Measurements from ENCODE around the gene TTLL4. TPM values are rescaled to one million over a fixed set of nuclear protein-coding genes. Genes with fewer than 3 reads are reported as not detected.

The TTLL4 gene
- total RNA-seq, 4 donors from 2014 or later, result 5.7 to 19.2 (median 12.5) TPM

DNA sequence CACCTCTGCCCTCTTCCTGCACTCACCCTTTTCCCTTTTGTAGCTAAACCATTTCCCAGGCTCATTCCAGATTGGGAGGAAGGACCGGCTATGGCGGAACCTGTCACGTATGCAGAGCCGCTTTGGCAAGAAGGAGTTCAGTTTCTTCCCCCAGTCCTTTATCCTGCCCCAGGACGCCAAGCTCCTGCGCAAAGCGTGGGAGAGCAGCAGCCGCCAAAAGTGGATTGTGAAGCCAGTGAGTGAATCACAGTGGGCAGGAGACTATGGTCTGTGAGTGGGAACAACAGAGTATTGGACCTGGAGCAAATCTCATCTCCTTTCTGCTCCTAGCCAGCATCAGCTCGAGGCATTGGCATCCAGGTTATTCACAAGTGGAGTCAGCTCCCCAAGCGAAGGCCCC, 36.3 kb downstream of the TTLL4 start:
- no peak overlapping the region for H3K4me3 ChIP-seq (replicated peaks in 1 of 3)
- 94 to 96% methylated on average over 9 to 10 of the region's 10 CpGs for whole genome bisulfite sequencing, 2 donors
- H3K4me1 ChIP-seq, result no peaks in the 10 kb centered on the region
- H3K9me3 ChIP-seq, result no peaks in the 10 kb centered on the region
- H3K36me3 ChIP-seq, result peaks cover 24 to 49% of the 10 kb centered on the region in 2 donors
- H3K27ac ChIP-seq, result no peak overlapping the region
- no peaks in the 10 kb centered on the region for H3K27me3 ChIP-seq
- TF ChIP-seq, protein P1, sequence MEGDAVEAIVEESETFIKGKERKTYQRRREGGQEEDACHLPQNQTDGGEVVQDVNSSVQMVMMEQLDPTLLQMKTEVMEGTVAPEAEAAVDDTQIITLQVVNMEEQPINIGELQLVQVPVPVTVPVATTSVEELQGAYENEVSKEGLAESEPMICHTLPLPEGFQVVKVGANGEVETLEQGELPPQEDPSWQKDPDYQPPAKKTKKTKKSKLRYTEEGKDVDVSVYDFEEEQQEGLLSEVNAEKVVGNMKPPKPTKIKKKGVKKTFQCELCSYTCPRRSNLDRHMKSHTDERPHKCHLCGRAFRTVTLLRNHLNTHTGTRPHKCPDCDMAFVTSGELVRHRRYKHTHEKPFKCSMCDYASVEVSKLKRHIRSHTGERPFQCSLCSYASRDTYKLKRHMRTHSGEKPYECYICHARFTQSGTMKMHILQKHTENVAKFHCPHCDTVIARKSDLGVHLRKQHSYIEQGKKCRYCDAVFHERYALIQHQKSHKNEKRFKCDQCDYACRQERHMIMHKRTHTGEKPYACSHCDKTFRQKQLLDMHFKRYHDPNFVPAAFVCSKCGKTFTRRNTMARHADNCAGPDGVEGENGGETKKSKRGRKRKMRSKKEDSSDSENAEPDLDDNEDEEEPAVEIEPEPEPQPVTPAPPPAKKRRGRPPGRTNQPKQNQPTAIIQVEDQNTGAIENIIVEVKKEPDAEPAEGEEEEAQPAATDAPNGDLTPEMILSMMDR (IDR thresholded peaks at IDR 0.05), result no peak
- no peak for TF ChIP-seq POLR2A (IDR thresholded peaks at IDR 0.05)
- intact Hi-C loops (cut with DNase I), result no loop called here
- no peak for DNase-seq

DNA sequence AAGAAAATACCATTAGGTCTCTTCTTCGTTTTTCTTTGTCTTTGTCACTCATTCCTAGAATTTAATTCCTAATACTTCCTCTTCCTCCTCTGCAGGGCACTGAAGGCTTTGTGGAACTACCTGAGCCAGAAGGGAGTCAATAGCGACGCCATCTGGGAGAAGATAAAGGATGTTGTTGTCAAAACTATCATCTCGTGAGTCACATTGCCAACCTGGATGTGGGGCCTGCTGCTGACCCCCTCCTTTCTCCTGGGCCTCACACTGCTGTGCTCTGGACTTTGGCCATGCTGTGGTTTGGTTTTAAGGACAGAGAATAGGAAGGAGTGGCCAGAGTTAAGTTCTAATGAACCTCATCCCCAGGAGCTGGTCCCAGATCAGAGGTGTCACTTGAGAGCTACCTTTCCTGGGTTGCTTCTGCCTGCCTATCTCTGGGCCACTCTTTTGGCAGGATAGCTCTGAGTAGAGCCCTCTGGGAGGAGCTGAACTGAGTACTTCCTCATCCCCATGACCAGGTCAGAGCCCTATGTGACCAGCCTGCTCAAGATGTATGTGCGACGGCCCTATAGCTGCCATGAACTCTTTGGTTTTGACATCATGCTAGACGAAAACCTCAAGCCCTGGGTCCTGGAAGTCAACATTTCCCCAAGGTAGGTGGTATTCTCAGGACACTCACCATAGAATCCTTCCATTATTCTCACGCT, 38.3 kb downstream of the TTLL4 start:
- intact Hi-C loops (cut with DNase I), result no loop called here
- TF ChIP-seq POLR2A (IDR thresholded peaks at IDR 0.05), result no peak
- TF ChIP-seq, protein P1 (IDR thresholded peaks at IDR 0.05), result no peak
- 91 to 96% methylated on average over 8 of the region's 8 CpGs for WGBS, 2 donors
- H3K27me3 ChIP-seq, result no peaks in the 10 kb centered on the region
- no peaks in the 10 kb centered on the region for H3K9me3 ChIP-seq
- H3K36me3 ChIP-seq, result peaks cover 43 to 69% of the 10 kb centered on the region in 2 donors
- H3K27ac ChIP-seq, result no peak overlapping the region
- no peak for DNase-seq
- no peak overlapping the region for H3K4me3 ChIP-seq (replicated peaks in 1 of 3)
- H3K4me1 ChIP-seq, result no peaks in the 10 kb centered on the region

DNA sequence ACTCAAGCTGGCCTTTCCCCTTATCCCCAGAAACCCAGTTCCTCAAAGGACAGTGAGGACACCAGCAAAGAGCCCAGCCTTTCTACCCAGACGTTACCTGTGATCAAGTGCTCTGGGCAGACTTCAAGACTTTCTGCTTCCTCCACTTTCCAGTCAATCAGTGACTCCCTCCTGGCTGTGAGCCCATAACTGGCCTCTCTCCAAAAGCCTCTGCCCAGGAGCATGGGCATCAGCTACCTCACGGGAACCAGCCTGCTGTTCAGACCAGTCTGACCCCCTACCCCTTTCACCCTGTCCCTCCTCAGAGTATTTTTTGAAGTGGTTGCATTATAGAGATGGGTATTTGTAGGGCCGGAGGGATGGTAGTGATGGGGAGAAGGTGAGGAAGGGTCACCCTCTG, 43.6 kb downstream of the TTLL4 start:
- H3K4me3 ChIP-seq (replicated peaks in 1 of 3), result no peak overlapping the region
- H3K27ac ChIP-seq, result no peak overlapping the region
- peaks cover 29 to 44% of the 10 kb centered on the region in 2 donors for H3K36me3 ChIP-seq
- intact Hi-C loops (cut with DNase I), result no loop called here
- no peaks in the 10 kb centered on the region for H3K27me3 ChIP-seq
- H3K9me3 ChIP-seq, result no peaks in the 10 kb centered on the region
- DNase-seq, result peak in 1 of 2 donors; percentile 23
- 86 to 96% methylated on average over 3 of the region's 3 CpGs for WGBS, 2 donors
- TF ChIP-seq, protein P1 (IDR thresholded peaks at IDR 0.05), result no peak
- no peak for TF ChIP-seq POLR2A (IDR thresholded peaks at IDR 0.05)
- no peaks in the 10 kb centered on the region for H3K4me1 ChIP-seq

DNA sequence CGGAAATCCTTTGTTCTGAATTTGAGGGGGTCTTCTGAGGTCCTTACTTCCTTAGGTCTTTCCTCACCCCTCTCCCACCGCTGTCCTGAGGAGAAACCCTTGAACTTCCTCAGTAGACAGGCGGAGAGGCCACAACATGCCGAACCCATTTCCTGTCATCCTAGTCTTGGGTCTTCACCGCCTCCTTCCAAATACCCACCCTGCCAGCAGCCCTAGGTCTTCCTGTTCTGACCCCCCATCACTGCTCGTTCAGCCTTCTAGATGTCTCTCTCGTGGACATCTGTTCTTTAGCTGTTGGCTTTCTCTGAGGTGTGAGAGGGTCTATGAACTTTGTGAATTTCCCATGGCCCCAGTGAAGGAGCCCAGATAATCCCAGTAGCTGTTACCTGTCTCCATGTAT, 44.1 kb downstream of the TTLL4 start:
- intact Hi-C loops (cut with DNase I), result no loop called here
- Histone ChIP-seq H3K4me1 (no peaks in the 10 kb centered on the region), H3K36me3 (peaks cover 24 to 39% of the 10 kb centered on the region in 2 donors), H3K4me3 (replicated peaks in 1 of 3) (no peak overlapping the region), H3K27ac (no peak overlapping the region), H3K9me3 (no peaks in the 10 kb centered on the region), H3K27me3 (no peaks in the 10 kb centered on the region)
- WGBS, 2 donors, result 94 to 95% methylated on average over 7 of the region's 7 CpGs
- TF ChIP-seq, protein P1 (IDR thresholded peaks at IDR 0.05), result no peak
- no peak for TF ChIP-seq POLR2A (IDR thresholded peaks at IDR 0.05)
- no peak for DNase-seq

DNA sequence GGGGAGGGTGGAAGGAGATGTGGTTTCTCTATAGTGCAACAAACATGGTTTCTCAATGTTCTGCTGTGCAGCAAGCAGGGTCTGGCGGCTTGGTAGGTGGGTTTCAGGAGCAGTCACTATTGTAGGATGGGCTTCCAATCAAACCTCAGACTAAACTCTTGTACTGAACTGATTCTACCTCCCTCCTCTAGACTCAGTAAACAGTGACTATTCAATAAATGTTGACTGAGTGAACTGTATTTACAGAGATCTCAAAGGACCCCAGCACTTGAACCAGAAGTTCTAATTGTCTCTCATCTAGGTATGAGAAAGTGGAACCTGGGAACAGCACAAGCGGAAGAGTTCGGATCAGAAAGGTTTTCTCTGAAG, 44.5 kb downstream of the TTLL4 start:
- H3K4me1 ChIP-seq, result no peaks in the 10 kb centered on the region
- no peaks in the 10 kb centered on the region for H3K27me3 ChIP-seq
- WGBS, 2 donors, result 94 to 96% methylated on average over 3 of the region's 3 CpGs
- H3K9me3 ChIP-seq, result no peaks in the 10 kb centered on the region
- H3K27ac ChIP-seq, result no peak overlapping the region
- peaks cover 24 to 35% of the 10 kb centered on the region in 2 donors for H3K36me3 ChIP-seq
- intact Hi-C loops (cut with DNase I), result no loop called here
- H3K4me3 ChIP-seq (replicated peaks in 1 of 3), result no peak overlapping the region
- no peak for DNase-seq
- TF ChIP-seq, protein P1 (IDR thresholded peaks at IDR 0.05), result no peak
- TF ChIP-seq POLR2A (IDR thresholded peaks at IDR 0.05), result no peak

Data from thyroid gland (tissue), 4 donors.